DMS153 treated with DMSO at 0.1 percent for 48 hours (cell line): ENCODE measurements around the gene RIN3.
A peak's percentile ranks its signal among the peaks of the same experiment; 100 is the strongest.
"Not testable (repeated sequence)": the region's sequence is repeated elsewhere in the genome, so short reads cannot be mapped to it uniquely, and the experiment has no call there.

Source experiments
- DNase-seq: peaks from one replicate; lab custom pipeline; 2025; ENCODE audit not compliant: unreplicated experiment; lab: John Stamatoyannopoulos, UW

Gene RIN3

GRCh38 chr14:92619671-92620456 is 106.3 kb downstream of the RIN3 start:
- DNase-seq = no peak

- DNase-seq = no peak
Measured at GRCh38 chr14:92622311-92622710, 108.7 kb downstream of the RIN3 start.

- DNase-seq = no peak
Measured at GRCh38 chr14:92624764-92625163, 111.2 kb downstream of the RIN3 start.

- no peak for DNase-seq
Measured at GRCh38 chr14:92625213-92625612, 111.6 kb downstream of the RIN3 start.

GRCh38 chr14:92626041-92626440 is 112.5 kb downstream of the RIN3 start:
- no peak for DNase-seq

- no peak for DNase-seq
Measured at GRCh38 chr14:92627707-92628215, 114.2 kb downstream of the RIN3 start.

- no peak for DNase-seq
Measured at GRCh38 chr14:92628636-92629035, 115.1 kb downstream of the RIN3 start.

GRCh38 chr14:92630367-92630766 is 116.8 kb downstream of the RIN3 start:
- DNase-seq = no peak

GRCh38 chr14:92631098-92631497 is 117.5 kb downstream of the RIN3 start:
- no peak for DNase-seq

- no peak for DNase-seq
Measured at GRCh38 chr14:92632546-92633273, 119.1 kb downstream of the RIN3 start.

GRCh38 chr14:92633274-92633616 is 119.7 kb downstream of the RIN3 start:
- DNase-seq = no peak

GRCh38 chr14:92633724-92634123 is 120.1 kb downstream of the RIN3 start:
- DNase-seq = no peak

- peak; percentile 41 for DNase-seq
Measured at GRCh38 chr14:92635031-92635430, 121.5 kb downstream of the RIN3 start.

GRCh38 chr14:92635896-92636295 is 122.3 kb downstream of the RIN3 start:
- DNase-seq = no peak

GRCh38 chr14:92637228-92637627 is 123.6 kb downstream of the RIN3 start:
- no peak for DNase-seq

GRCh38 chr14:92637864-92638263 is 124.3 kb downstream of the RIN3 start:
- DNase-seq = no peak

GRCh38 chr14:92638266-92638665 is 124.7 kb downstream of the RIN3 start:
- no peak for DNase-seq

- DNase-seq = no peak
Measured at GRCh38 chr14:92638904-92639303, 125.3 kb downstream of the RIN3 start.

- not testable (repeated sequence) for DNase-seq
Measured at GRCh38 chr14:92639472-92640117, 126.0 kb downstream of the RIN3 start.

- no peak for DNase-seq
Measured at GRCh38 chr14:92641306-92641705, 127.7 kb downstream of the RIN3 start.

GRCh38 chr14:92644171-92644969 is 130.8 kb downstream of the RIN3 start:
- DNase-seq = no peak
